ENCODE measurements around the gene SON. TPM values are rescaled to one million over a fixed set of nuclear protein-coding genes. Genes with fewer than 3 reads are reported as not detected.

Gene SON
- 74.6 to 97.9 TPM (median 84.7 TPM) in 5 replicates for total RNA-seq (2022; extraction: Qiagen RNA extraction)

GRCh38 chr21:33542640-33543504 lies at the start of gene SON:
TSS of gene SON (plus strand) at chr21:33543038. CDS start at chr21:33543093, 55 bp downstream.

GRCh38 chr21:33541756-33542639 lies 840 bp upstream of the SON start, which contains the start of gene GART:
TSS of gene GART (minus strand) at chr21:33542117. CDS start at chr21:33539315, 2,802 bp downstream.

GRCh38 chr21:33588485-33589335 lies 45.9 kb downstream of the SON start, which contains the start of gene DONSON:
TSS of gene DONSON (minus strand) at chr21:33588684. CDS start at chr21:33588641, 43 bp downstream.

Other genes with a start within 250 kb of the SON start
- 13.5 to 20.1 TPM (median 18.4 TPM) in 5 replicates for gene IFNAR1, start 218.1 kb upstream of the SON start, total RNA-seq (2022; extraction: Qiagen RNA extraction)
- 49.1 to 55.8 TPM (median 55.0 TPM) in 5 replicates for gene IFNGR2, start 139.6 kb upstream of the SON start, total RNA-seq (2022; extraction: Qiagen RNA extraction)
- 10.1 to 10.9 TPM (median 10.8 TPM) in 5 replicates for gene TMEM50B, start 63.1 kb upstream of the SON start, total RNA-seq (2022; extraction: Qiagen RNA extraction)
- 0.10 to 0.63 TPM (median 0.34 TPM) in 5 replicates for gene DNAJC28, start 51.3 kb upstream of the SON start, total RNA-seq (2022; extraction: Qiagen RNA extraction)
- gene GART, start 921 bp upstream of the SON start, total RNA-seq (2022; extraction: Qiagen RNA extraction), result 61.1 to 69.9 TPM (median 64.2 TPM) in 5 replicates
- gene DONSON, start 45.6 kb downstream of the SON start, total RNA-seq (2022; extraction: Qiagen RNA extraction), result 14.6 to 18.3 TPM (median 17.0 TPM) in 5 replicates
- 12.8 to 14.9 TPM (median 14.4 TPM) in 5 replicates for gene CRYZL1, start 98.7 kb downstream of the SON start, total RNA-seq (2022; extraction: Qiagen RNA extraction)
- gene ITSN1, start 99.5 kb downstream of the SON start, total RNA-seq (2022; extraction: Qiagen RNA extraction), result 14.8 to 18.1 TPM (median 17.5 TPM) in 5 replicates

Data from A549 treated with CORT108297 at 1 μM for 4 hours (cell line).